ENCODE results near the gene SMG6.
A peak's percentile ranks its signal among the peaks of the same experiment; 100 is the strongest.
"Not testable (repeated sequence)": the region's sequence is repeated elsewhere in the genome, so short reads cannot be mapped to it uniquely, and the experiment has no call there.

Gene SMG6

GRCh38 chr17:2259769-2260536, 43.6 kb downstream of the SMG6 start:
- no peak for DNase-seq

GRCh38 chr17:2258830-2259229, 44.8 kb downstream of the SMG6 start:
- DNase-seq, result not testable (repeated sequence)

- DNase-seq, result no peak
Observed at GRCh38 chr17:2253768-2254406, 49.7 kb downstream of the SMG6 start.

- DNase-seq, result no peak
Observed at GRCh38 chr17:2253362-2253761, 50.2 kb downstream of the SMG6 start.

GRCh38 chr17:2251098-2251497, 52.5 kb downstream of the SMG6 start:
- peak in 1 of 2 experiments; percentile 29 for DNase-seq

GRCh38 chr17:2250140-2251095, 53.2 kb downstream of the SMG6 start:
- DNase-seq, result no peak

GRCh38 chr17:2247005-2247404, 56.6 kb downstream of the SMG6 start:
- DNase-seq, result no peak

GRCh38 chr17:2244545-2245525, 58.8 kb downstream of the SMG6 start:
- DNase-seq, result peak; percentile 38 to 68

- no peak for DNase-seq
Observed at GRCh38 chr17:2243953-2244352, 59.6 kb downstream of the SMG6 start.

GRCh38 chr17:2241823-2242222, 61.8 kb downstream of the SMG6 start:
- DNase-seq, result no peak

GRCh38 chr17:2240541-2240940, 63.0 kb downstream of the SMG6 start:
- DNase-seq, result no peak

GRCh38 chr17:2239882-2240430, 63.6 kb downstream of the SMG6 start:
- peak; percentile 16 to 83 for DNase-seq

- no peak for DNase-seq
Observed at GRCh38 chr17:2239170-2239551, 64.4 kb downstream of the SMG6 start.

GRCh38 chr17:2238432-2239169, 65.0 kb downstream of the SMG6 start:
- no peak for DNase-seq

- DNase-seq, result no peak
Observed at GRCh38 chr17:2237950-2238349, 65.6 kb downstream of the SMG6 start.

- DNase-seq, result no peak
Observed at GRCh38 chr17:2237521-2237921, 66.1 kb downstream of the SMG6 start.

- no peak for DNase-seq
Observed at GRCh38 chr17:2235792-2236366, 67.7 kb downstream of the SMG6 start.

- DNase-seq, result no peak
Observed at GRCh38 chr17:2235265-2235664, 68.3 kb downstream of the SMG6 start.

GRCh38 chr17:2233441-2233947, 70.1 kb downstream of the SMG6 start:
- no peak for DNase-seq

GRCh38 chr17:2232244-2232638, 71.3 kb downstream of the SMG6 start:
- DNase-seq, result no peak

- no peak for DNase-seq
Observed at GRCh38 chr17:2230877-2231276, 72.7 kb downstream of the SMG6 start.
